CD4-positive, alpha-beta T cell (primary cell): ENCODE measurements around the gene PLXNB2. TPM values are rescaled to one million over a fixed set of nuclear protein-coding genes. Genes with fewer than 3 reads are reported as not detected.

Experiments
- ATAC-seq: fragments of 200-7000 bp; cut with Tn5 transposase; one replicate; pipeline ENCODE4 v1.10.0; 2022; ENCODE audit warnings: mild to moderate bottlenecking; ENCODE audit not compliant: poor library complexity
- CTCF ChIA-PET: fragments of 350-600 bp; sonication (Branson Sonifier 250); formaldehyde crosslinking; loops from one replicate; lab custom pipeline; 2021; ENCODE audit warnings: antibody characterized with exemption, inconsistent platforms; lab: Charles Lee
- POLR2A ChIA-PET: fragments of 350-600 bp; sonication (Branson Sonifier 250); formaldehyde crosslinking; loops from one replicate; lab custom pipeline; 2021; ENCODE audit warnings: antibody characterized with exemption, inconsistent platforms; lab: Charles Lee
- DNase-seq, 14 experiments: peaks; one replicate each; pipeline ENCODE4 v3.0.0-alpha.2; 2013 to 2020; ENCODE audit warnings: mixed read lengths in 2 of 14
- H3K27ac ChIP-seq, 2 donors: one replicate each; pipeline versions ENCODE4 v1.5.1 to v1.7.0; 2013; ENCODE audit warnings: low read length in 2 of 2, low read depth in 1 of 2, mild to moderate bottlenecking in 1 of 2
- H3K27me3 ChIP-seq, 2 experiments: 1 replicate in 1 of 2; 2 replicates in 1 of 2; pipeline versions ENCODE4 v1.6.1 to v1.7.0; 2013; ENCODE audit warnings: low read length in 2 of 2, control low read depth in 1 of 2, mild to moderate bottlenecking in 1 of 2, moderate library complexity in 1 of 2; ENCODE audit not compliant: insufficient read depth in 2 of 2, control insufficient read depth in 1 of 2
- H3K36me3 ChIP-seq: one replicate; pipeline ENCODE4 v1.6.1; 2013; ENCODE audit warnings: low read length, control low read depth; ENCODE audit not compliant: insufficient read depth
- H3K4me1 ChIP-seq: one replicate; pipeline ENCODE4 v1.6.1; 2013; ENCODE audit warnings: low read length, control low read depth; ENCODE audit not compliant: insufficient read depth
- H3K4me3 ChIP-seq: one replicate; pipeline ENCODE4 v1.5.1; 2013; ENCODE audit warnings: mild to moderate bottlenecking, low read length, moderate library complexity
- H3K9me3 ChIP-seq, 2 experiments: 1 replicate in 1 of 2; 2 replicates in 1 of 2; pipeline versions ENCODE4 v1.6.1 to v1.7.0; 2013; ENCODE audit warnings: low read length in 2 of 2, mild to moderate bottlenecking in 2 of 2, control low read depth in 1 of 2, moderate library complexity in 1 of 2; ENCODE audit not compliant: control insufficient read depth in 1 of 2, insufficient read depth in 1 of 2
- H3K27ac Mint-ChIP-seq: one replicate; pipeline ENCODE4 v1.8.0; 2020; ENCODE audit warnings: mixed read lengths
- H3K27me3 Mint-ChIP-seq: one replicate; pipeline ENCODE4 v1.8.0; 2021; ENCODE audit warnings: mixed read lengths
- H3K36me3 Mint-ChIP-seq: one replicate; pipeline ENCODE4 v1.8.0; 2021; ENCODE audit warnings: low read depth, mixed read lengths
- H3K4me1 Mint-ChIP-seq: one replicate; pipeline ENCODE4 v1.8.0; 2021; ENCODE audit warnings: low read depth, mixed read lengths
- H3K4me3 Mint-ChIP-seq: one replicate; pipeline ENCODE4 v1.8.0; 2020; ENCODE audit warnings: mild to moderate bottlenecking, mixed read lengths
- H3K9me3 Mint-ChIP-seq: one replicate; pipeline ENCODE4 v1.8.0; 2020; ENCODE audit warnings: mixed read lengths
- intact Hi-C, 2 experiments: fragments of 100-400 bp; cut with DNase I in 1 of 2; cut with micrococcal nuclease in 1 of 2; formaldehyde crosslinking; loops; one replicate each; pipeline versions ENCODE4 v1.15.1 to v1.9.0; 2023 to 2025; cut with DNase I, micrococcal nuclease
- total RNA-seq, 174 experiments: library from RNA in 2 of 174; stranded (reverse) in 2 of 174; gene quantifications; one replicate each; pipeline ENCODE4 v1.2.3 and lab custom pipeline; 2021 to 2026
- TF ChIP-seq, protein P1 (sequence below): fragments of 200-600 bp; IDR thresholded peaks from one replicate; pipeline ENCODE4 v1.8.0; 2022; ENCODE audit warnings: antibody characterized with exemption, mild to moderate bottlenecking

The PLXNB2 gene
- total RNA-seq, 2 experiments from 2014 or later: 2.8 to 3.9 TPM

GRCh38 chr22:50283821-50284220, 23.6 kb downstream of the PLXNB2 start:
- Mint-ChIP-seq H3K27me3 (no peaks in the 10 kb centered on the region), H3K36me3 (no peaks in the 10 kb centered on the region), H3K4me1 (no peaks in the 10 kb centered on the region), H3K4me3 (no peak overlapping the region), H3K9me3 (no peaks in the 10 kb centered on the region), H3K27ac (no peak overlapping the region)
- no peak overlapping the region for H3K27ac ChIP-seq
- no peak for DNase-seq
- TF ChIP-seq, protein P1, sequence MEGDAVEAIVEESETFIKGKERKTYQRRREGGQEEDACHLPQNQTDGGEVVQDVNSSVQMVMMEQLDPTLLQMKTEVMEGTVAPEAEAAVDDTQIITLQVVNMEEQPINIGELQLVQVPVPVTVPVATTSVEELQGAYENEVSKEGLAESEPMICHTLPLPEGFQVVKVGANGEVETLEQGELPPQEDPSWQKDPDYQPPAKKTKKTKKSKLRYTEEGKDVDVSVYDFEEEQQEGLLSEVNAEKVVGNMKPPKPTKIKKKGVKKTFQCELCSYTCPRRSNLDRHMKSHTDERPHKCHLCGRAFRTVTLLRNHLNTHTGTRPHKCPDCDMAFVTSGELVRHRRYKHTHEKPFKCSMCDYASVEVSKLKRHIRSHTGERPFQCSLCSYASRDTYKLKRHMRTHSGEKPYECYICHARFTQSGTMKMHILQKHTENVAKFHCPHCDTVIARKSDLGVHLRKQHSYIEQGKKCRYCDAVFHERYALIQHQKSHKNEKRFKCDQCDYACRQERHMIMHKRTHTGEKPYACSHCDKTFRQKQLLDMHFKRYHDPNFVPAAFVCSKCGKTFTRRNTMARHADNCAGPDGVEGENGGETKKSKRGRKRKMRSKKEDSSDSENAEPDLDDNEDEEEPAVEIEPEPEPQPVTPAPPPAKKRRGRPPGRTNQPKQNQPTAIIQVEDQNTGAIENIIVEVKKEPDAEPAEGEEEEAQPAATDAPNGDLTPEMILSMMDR: no peak
- no peak overlapping the region for H3K4me3 ChIP-seq
- no peaks in the 10 kb centered on the region for H3K27me3 ChIP-seq
- CTCF ChIA-PET: no interaction called here
- intact Hi-C loops: no loop called here
- no peaks in the 10 kb centered on the region for H3K9me3 ChIP-seq
- no peak for ATAC-seq
- H3K4me1 ChIP-seq: no peaks in the 10 kb centered on the region
- no peaks in the 10 kb centered on the region for H3K36me3 ChIP-seq
- POLR2A ChIA-PET: no interaction called here

DNA sequence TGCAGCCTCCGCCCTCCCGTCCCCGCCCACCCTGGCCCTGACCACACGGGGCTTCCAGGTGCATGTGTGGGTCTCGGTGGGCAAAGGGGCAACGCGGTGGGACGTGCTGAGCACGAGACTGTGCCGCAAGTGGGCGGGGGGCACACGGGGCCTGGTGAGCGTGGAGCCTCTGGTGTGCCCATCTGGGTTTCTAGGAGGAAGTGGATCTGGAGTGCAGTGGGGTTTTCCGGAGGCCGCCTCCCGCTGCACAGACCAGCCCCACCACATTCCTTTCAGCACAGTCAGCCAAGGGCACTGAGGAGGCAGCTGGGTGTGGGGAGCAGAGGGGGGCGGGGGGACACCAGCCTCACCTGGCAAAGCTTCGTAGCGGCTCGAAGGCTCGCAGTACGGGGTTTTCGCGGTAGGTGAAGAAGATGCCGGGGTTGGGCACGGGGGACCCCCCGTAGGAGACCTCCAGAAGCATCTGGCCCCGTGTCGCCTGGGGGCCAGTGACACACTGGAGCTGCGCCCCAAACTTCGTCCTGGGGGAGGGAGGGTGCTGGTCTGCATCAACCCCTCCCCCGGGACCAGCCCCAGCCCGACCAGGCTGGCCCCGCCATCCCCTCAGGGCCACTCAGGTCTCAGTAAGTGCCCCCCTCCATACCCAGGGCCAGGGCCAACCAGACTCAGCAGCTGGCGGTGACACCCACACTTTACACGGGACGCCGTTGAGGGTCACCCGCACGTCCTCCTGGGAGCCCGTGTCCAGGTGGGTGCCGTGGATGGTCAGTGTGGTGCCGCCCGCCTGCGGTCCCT, 24.9 kb downstream of the PLXNB2 start:
- no peaks in the 10 kb centered on the region for H3K36me3 ChIP-seq
- H3K27ac Mint-ChIP-seq: no peak overlapping the region
- CTCF ChIA-PET: no interaction called here

GRCh38 chr22:50281957-50282356, 25.5 kb downstream of the PLXNB2 start:
- H3K4me3 Mint-ChIP-seq: no peak overlapping the region
- DNase-seq (no peak), ATAC-seq (no peak)
- TF ChIP-seq, protein P1: no peak
- H3K27ac ChIP-seq: no peak overlapping the region
- CTCF ChIA-PET: no interaction called here
- no peak overlapping the region for H3K4me3 ChIP-seq
- H3K4me1 ChIP-seq: no peaks in the 10 kb centered on the region
- H3K9me3 ChIP-seq: peaks cover 0 to 5% of the 10 kb centered on the region in 2 experiments
- H3K36me3 Mint-ChIP-seq: no peaks in the 10 kb centered on the region
- intact Hi-C loops: no loop called here
- no peaks in the 10 kb centered on the region for H3K36me3 ChIP-seq
- H3K27me3 ChIP-seq: no peaks in the 10 kb centered on the region
- no peak overlapping the region for H3K27ac Mint-ChIP-seq
- POLR2A ChIA-PET: no interaction called here
- H3K4me1 Mint-ChIP-seq: no peaks in the 10 kb centered on the region
- H3K9me3 Mint-ChIP-seq: no peaks in the 10 kb centered on the region
- no peaks in the 10 kb centered on the region for H3K27me3 Mint-ChIP-seq

More for the DNA sequence above, 24.9 kb downstream of the PLXNB2 start:
- Mint-ChIP-seq H3K4me1 (no peaks in the 10 kb centered on the region), H3K4me3 (no peak overlapping the region), H3K36me3 (no peaks in the 10 kb centered on the region), H3K9me3 (no peaks in the 10 kb centered on the region), H3K27me3 (no peaks in the 10 kb centered on the region)
- peaks cover 0 to 5% of the 10 kb centered on the region in 2 experiments for H3K9me3 ChIP-seq
- H3K27me3 ChIP-seq: no peaks in the 10 kb centered on the region
- POLR2A ChIA-PET: no interaction called here
- no peak overlapping the region for H3K27ac ChIP-seq
- ATAC-seq (no peak), DNase-seq (no peak)
- intact Hi-C loops: no loop called here
- TF ChIP-seq, protein P1: no peak
- H3K4me1 ChIP-seq: no peaks in the 10 kb centered on the region
- H3K4me3 ChIP-seq: no peak overlapping the region
